Ascending aorta (tissue), 2 donors: ENCODE data around the gene ATRNL1. TPM values are rescaled to one million over a fixed set of nuclear protein-coding genes. Genes with fewer than 3 reads are reported as not detected.

ENCODE experiments used
- DNase-seq, 2 donors: peaks; one replicate each; pipeline ENCODE4 v3.0.0-alpha.2; 2019; ENCODE audit warnings: low spot score in 2 of 2
- H3K27ac ChIP-seq, 2 donors: fragments of 200-600 bp; sonication (generic); one replicate each; pipeline ENCODE4 v1.5.1; 2016 to 2017; ENCODE audit warnings: mild to moderate bottlenecking in 1 of 2
- H3K27me3 ChIP-seq: fragments of 200-600 bp; sonication (generic); one replicate; pipeline ENCODE4 v1.5.1; 2017
- H3K36me3 ChIP-seq, 2 donors: fragments of 200-600 bp; sonication (generic); one replicate each; pipeline ENCODE4 v1.5.1; 2016
- H3K4me1 ChIP-seq, 2 donors: fragments of 200-600 bp; sonication (generic); one replicate each; pipeline ENCODE4 v1.5.1; 2016 to 2017; ENCODE audit warnings: mild to moderate bottlenecking in 1 of 2
- H3K4me3 ChIP-seq, 2 donors: fragments of 200-600 bp; sonication (generic); one replicate each; pipeline ENCODE4 v1.5.1; 2016 to 2017; ENCODE audit warnings: mild to moderate bottlenecking in 1 of 2
- H3K9me3 ChIP-seq, 2 donors: fragments of 200-600 bp; sonication (generic); one replicate each; pipeline ENCODE4 v1.5.1; 2016
- CTCF ChIP-seq, 3 experiments: fragments of 200-600 bp in 2 of 3; fragments of 450-650 bp in 1 of 3; sonication (generic) in 2 of 3; IDR thresholded peaks; one replicate each; pipeline ENCODE4 v1.5.1; 2016 to 2019; ENCODE audit warnings: antibody characterized with exemption in 3 of 3, mild to moderate bottlenecking in 1 of 3, moderate library complexity in 1 of 3
- intact Hi-C: fragments of 100-400 bp; cut with DNase I; formaldehyde crosslinking; loops from one replicate; pipeline ENCODE4 v1.15.1; 2023
- total RNA-seq: library from RNA; depleted of rRNA; stranded (reverse); fragments of >200 nt; gene quantifications from one replicate; pipeline ENCODE4 v1.1.0, GENCODE V29; 2016

ATRNL1 gene
- total RNA-seq, 1 donor from 2014 or later: 15.4 TPM

GRCh38 chr10:115606086-115606485 is 512.9 kb downstream of the ATRNL1 start:
- intact Hi-C loops: no loop called here
- no peak overlapping the region for H3K27ac ChIP-seq
- no peaks in the 10 kb centered on the region for H3K4me1 ChIP-seq
- no peak overlapping the region for H3K4me3 ChIP-seq
- no peak for DNase-seq
- TF ChIP-seq CTCF (IDR thresholded peaks at IDR 0.05): no peak
- no peaks in the 10 kb centered on the region for H3K27me3 ChIP-seq
- H3K36me3 ChIP-seq: no peaks in the 10 kb centered on the region
- H3K9me3 ChIP-seq: no peaks in the 10 kb centered on the region

DNA sequence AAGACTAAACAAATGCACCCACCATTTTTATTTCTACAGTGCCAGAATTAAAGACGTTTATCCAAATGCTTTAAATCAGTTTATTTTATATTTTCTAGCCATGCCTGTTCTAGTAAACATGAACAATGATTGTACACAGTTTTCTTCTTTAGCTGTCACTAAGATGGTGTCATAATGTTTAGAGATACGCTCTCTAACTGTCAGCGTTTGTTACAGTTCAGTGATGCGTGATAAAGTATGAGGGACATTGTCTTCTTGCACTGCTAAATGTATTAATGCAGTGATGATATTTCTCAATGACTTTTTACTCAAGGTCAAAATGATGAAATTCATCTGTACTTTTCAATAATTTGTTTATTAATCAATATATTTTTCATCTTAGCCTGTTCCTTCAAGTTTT is 513.6 kb downstream of the ATRNL1 start:
- no peaks in the 10 kb centered on the region for H3K4me1 ChIP-seq
- TF ChIP-seq CTCF (IDR thresholded peaks at IDR 0.05): no peak
- DNase-seq: no peak
- H3K9me3 ChIP-seq: no peaks in the 10 kb centered on the region
- H3K27me3 ChIP-seq: no peaks in the 10 kb centered on the region
- no peak overlapping the region for H3K4me3 ChIP-seq
- H3K36me3 ChIP-seq: no peaks in the 10 kb centered on the region
- H3K27ac ChIP-seq: no peak overlapping the region
- intact Hi-C loops: no loop called here

- Histone ChIP-seq H3K4me1 (no peaks in the 10 kb centered on the region), H3K4me3 (no peak overlapping the region), H3K9me3 (peaks cover 0 to 5% of the 10 kb centered on the region in 2 donors), H3K27me3 (no peaks in the 10 kb centered on the region), H3K27ac (no peak overlapping the region), H3K36me3 (peaks cover 0 to 2% of the 10 kb centered on the region in 2 donors)
- DNase-seq: no peak
- intact Hi-C loops: no loop called here
- no peak for TF ChIP-seq CTCF (IDR thresholded peaks at IDR 0.05)
Measured at GRCh38 chr10:115624448-115624847, 531.3 kb downstream of the ATRNL1 start.

- no peak for TF ChIP-seq CTCF (IDR thresholded peaks at IDR 0.05)
- H3K27ac ChIP-seq: no peak overlapping the region
- DNase-seq: no peak
- H3K4me3 ChIP-seq: no peak overlapping the region
- no peaks in the 10 kb centered on the region for H3K4me1 ChIP-seq
- H3K27me3 ChIP-seq: no peaks in the 10 kb centered on the region
- peaks cover 0 to 5% of the 10 kb centered on the region in 2 donors for H3K9me3 ChIP-seq
- H3K36me3 ChIP-seq: no peaks in the 10 kb centered on the region
- intact Hi-C loops: no loop called here
Measured at GRCh38 chr10:115628616-115629015, 535.5 kb downstream of the ATRNL1 start.

- H3K27ac ChIP-seq: no peak overlapping the region
- H3K36me3 ChIP-seq: no peaks in the 10 kb centered on the region
- no peaks in the 10 kb centered on the region for H3K4me1 ChIP-seq
- H3K27me3 ChIP-seq: no peaks in the 10 kb centered on the region
- no peak for TF ChIP-seq CTCF (IDR thresholded peaks at IDR 0.05)
- no peak for DNase-seq
- H3K4me3 ChIP-seq: no peak overlapping the region
- intact Hi-C loops: no loop called here
- H3K9me3 ChIP-seq: peaks cover 0 to 5% of the 10 kb centered on the region in 2 donors
Measured at GRCh38 chr10:115638246-115638645, 545.1 kb downstream of the ATRNL1 start.

DNA sequence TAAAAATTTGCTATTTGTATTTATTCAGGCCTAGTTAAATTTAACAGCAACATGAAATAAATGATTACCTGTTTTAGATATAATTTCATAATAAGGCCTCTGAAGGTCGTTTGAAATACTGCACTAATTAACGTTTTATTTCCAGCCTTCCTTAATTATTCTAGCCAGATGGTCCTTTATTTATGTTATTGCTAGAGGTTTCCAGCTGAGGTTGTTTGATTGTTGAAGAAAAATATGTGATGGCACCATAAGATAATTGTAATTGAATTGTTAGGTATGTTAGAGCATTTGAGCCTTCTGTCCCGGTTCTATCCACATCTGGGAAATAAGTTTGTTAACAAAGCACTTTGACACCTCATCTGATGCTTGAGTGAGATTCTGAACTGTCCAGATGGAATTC is 556.1 kb downstream of the ATRNL1 start:
- no peaks in the 10 kb centered on the region for H3K27me3 ChIP-seq
- TF ChIP-seq CTCF (IDR thresholded peaks at IDR 0.05): no peak
- H3K4me3 ChIP-seq: no peak overlapping the region

More for the DNA sequence above, 556.1 kb downstream of the ATRNL1 start:
- intact Hi-C loops: no loop called here
- no peaks in the 10 kb centered on the region for H3K36me3 ChIP-seq
- H3K9me3 ChIP-seq: no peaks in the 10 kb centered on the region
- no peaks in the 10 kb centered on the region for H3K4me1 ChIP-seq
- no peak for DNase-seq
- no peak overlapping the region for H3K27ac ChIP-seq
